HFFc6 (cell line): Measurements from ENCODE around the gene ARHGEF39. TPM values are rescaled to one million over a fixed set of nuclear protein-coding genes. Genes with fewer than 3 reads are reported as not detected.

Experiments
- DNase-seq: peaks from one replicate; pipeline ENCODE4 v3.0.0-alpha.2; 2018
- H3K27ac Mint-ChIP-seq: 2 replicates; pipeline ENCODE4 v1.8.0; 2020; ENCODE audit warnings: mild to moderate bottlenecking, mixed read lengths
- H3K27me3 Mint-ChIP-seq: 2 replicates; pipeline ENCODE4 v1.8.0; 2021; ENCODE audit warnings: mild to moderate bottlenecking, moderate library complexity, mixed read lengths; ENCODE audit not compliant: insufficient read depth
- H3K36me3 Mint-ChIP-seq: 2 replicates; pipeline ENCODE4 v1.8.0; 2021; ENCODE audit warnings: low read depth, mixed read lengths
- H3K4me1 Mint-ChIP-seq: 2 replicates; pipeline ENCODE4 v1.8.0; 2020; ENCODE audit warnings: low read depth, mixed read lengths
- H3K4me3 Mint-ChIP-seq: 2 replicates; pipeline ENCODE4 v1.8.0; 2020; ENCODE audit warnings: mild to moderate bottlenecking, moderate library complexity, mixed read lengths
- H3K9me3 Mint-ChIP-seq: 2 replicates; pipeline ENCODE4 v1.8.0; 2020; ENCODE audit warnings: mild to moderate bottlenecking, mixed read lengths
- total RNA-seq, 6 experiments: library from RNA; stranded (reverse); fragmentation: NEBNext Ultra II Directional; extraction: Animal tissue kit (Norgen Biotek cat#: 25700); gene quantifications; 2 replicates in 1 of 6; 3 replicates in 5 of 6; pipeline ENCODE4 v1.2.3, GENCODE V29; 2021
- TF ChIP-seq, protein P1 (sequence below): fragments of 200-600 bp; sonication (generic); IDR thresholded peaks from 2 replicates; pipeline ENCODE4 v1.5.0; 2021; ENCODE audit warnings: antibody characterized with exemption, mild to moderate bottlenecking

The ARHGEF39 gene
- total RNA-seq, 6 experiments from 2014 or later, result 1.7 to 4.4 (median 2.6) TPM

- TF ChIP-seq, protein P1, sequence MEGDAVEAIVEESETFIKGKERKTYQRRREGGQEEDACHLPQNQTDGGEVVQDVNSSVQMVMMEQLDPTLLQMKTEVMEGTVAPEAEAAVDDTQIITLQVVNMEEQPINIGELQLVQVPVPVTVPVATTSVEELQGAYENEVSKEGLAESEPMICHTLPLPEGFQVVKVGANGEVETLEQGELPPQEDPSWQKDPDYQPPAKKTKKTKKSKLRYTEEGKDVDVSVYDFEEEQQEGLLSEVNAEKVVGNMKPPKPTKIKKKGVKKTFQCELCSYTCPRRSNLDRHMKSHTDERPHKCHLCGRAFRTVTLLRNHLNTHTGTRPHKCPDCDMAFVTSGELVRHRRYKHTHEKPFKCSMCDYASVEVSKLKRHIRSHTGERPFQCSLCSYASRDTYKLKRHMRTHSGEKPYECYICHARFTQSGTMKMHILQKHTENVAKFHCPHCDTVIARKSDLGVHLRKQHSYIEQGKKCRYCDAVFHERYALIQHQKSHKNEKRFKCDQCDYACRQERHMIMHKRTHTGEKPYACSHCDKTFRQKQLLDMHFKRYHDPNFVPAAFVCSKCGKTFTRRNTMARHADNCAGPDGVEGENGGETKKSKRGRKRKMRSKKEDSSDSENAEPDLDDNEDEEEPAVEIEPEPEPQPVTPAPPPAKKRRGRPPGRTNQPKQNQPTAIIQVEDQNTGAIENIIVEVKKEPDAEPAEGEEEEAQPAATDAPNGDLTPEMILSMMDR, result no peak
- H3K36me3 Mint-ChIP-seq, result peaks cover 58% of the 10 kb centered on the region
- peak overlapping the region; percentile 79 for H3K27ac Mint-ChIP-seq
- H3K4me3 Mint-ChIP-seq, result peak overlapping the region; percentile 65
- H3K4me1 Mint-ChIP-seq, result peaks cover 96% of the 10 kb centered on the region
- DNase-seq, result no peak
- H3K27me3 Mint-ChIP-seq, result peaks cover 31% of the 10 kb centered on the region
- no peaks in the 10 kb centered on the region for H3K9me3 Mint-ChIP-seq
Observed at GRCh38 chr9:35683323-35683722, 18.3 kb upstream of the ARHGEF39 start.

DNA sequence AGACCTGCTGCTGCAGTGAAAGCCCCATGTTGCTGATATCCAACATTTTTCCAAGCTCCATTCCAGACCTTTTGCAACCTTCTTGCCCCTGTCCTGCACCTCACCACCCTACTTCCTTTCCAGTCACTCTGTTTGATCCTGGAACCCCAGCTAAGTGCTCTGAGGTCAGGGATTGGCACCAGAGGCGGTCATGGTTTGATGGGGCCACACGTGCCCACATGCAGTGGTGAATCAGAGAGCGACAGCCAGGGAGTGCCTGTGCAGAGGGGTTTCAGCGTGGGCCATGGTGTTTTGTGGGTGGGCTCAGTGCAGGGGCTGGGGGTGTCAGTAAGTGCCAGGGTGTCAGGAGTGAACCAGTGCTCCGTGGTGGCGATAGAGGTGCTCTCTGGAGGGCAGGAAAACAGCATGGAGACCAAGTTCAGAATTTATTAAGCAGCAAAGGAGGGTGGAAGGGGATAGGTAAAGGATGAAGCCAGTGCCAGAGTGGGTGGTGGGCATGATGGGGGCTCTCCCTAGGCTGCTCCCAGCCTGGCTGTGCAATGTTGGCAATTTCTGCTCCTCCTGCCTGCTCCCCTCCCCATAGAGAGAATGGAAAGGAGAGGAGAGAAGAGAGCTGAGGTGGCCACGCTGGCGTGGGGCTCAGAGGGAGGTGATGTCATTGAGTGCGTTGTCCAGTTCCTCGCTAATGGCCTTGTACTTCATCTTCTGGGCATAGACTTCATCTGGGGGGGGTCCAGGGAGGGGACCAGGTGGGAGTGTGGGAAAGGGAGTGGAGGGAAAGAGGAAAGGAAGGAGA is 17.7 kb upstream of the ARHGEF39 start:
- no peaks in the 10 kb centered on the region for H3K9me3 Mint-ChIP-seq
- TF ChIP-seq, protein P1, result no peak
- peaks cover 31% of the 10 kb centered on the region for H3K27me3 Mint-ChIP-seq
- no peak for DNase-seq
- H3K4me1 Mint-ChIP-seq, result peaks cover 96% of the 10 kb centered on the region
- peak overlapping the region; percentile 65 for H3K4me3 Mint-ChIP-seq
- H3K27ac Mint-ChIP-seq, result peak overlapping the region; percentile 79
- H3K36me3 Mint-ChIP-seq, result peaks cover 52% of the 10 kb centered on the region

- TF ChIP-seq, protein P1, result no peak
- Mint-ChIP-seq H3K27me3 (peaks cover 31% of the 10 kb centered on the region), H3K4me3 (peak overlapping the region; percentile 65), H3K27ac (peak overlapping the region; percentile 79), H3K9me3 (no peaks in the 10 kb centered on the region), H3K4me1 (peaks cover 95% of the 10 kb centered on the region), H3K36me3 (peaks cover 45% of the 10 kb centered on the region)
- DNase-seq, result no peak
Observed at GRCh38 chr9:35682051-35682450, 17.1 kb upstream of the ARHGEF39 start.

GRCh38 chr9:35681341-35682002 is 16.5 kb upstream of the ARHGEF39 start:
- Mint-ChIP-seq H3K9me3 (no peaks in the 10 kb centered on the region), H3K27ac (peak overlapping the region; percentile 79), H3K4me3 (peak overlapping the region; percentile 65; the same call in 1 of the 2 replicates), H3K27me3 (peaks cover 31% of the 10 kb centered on the region), H3K36me3 (peaks cover 39% of the 10 kb centered on the region), H3K4me1 (peaks cover 90% of the 10 kb centered on the region)
- peak; percentile 71 for DNase-seq
- TF ChIP-seq, protein P1, result no peak

DNA sequence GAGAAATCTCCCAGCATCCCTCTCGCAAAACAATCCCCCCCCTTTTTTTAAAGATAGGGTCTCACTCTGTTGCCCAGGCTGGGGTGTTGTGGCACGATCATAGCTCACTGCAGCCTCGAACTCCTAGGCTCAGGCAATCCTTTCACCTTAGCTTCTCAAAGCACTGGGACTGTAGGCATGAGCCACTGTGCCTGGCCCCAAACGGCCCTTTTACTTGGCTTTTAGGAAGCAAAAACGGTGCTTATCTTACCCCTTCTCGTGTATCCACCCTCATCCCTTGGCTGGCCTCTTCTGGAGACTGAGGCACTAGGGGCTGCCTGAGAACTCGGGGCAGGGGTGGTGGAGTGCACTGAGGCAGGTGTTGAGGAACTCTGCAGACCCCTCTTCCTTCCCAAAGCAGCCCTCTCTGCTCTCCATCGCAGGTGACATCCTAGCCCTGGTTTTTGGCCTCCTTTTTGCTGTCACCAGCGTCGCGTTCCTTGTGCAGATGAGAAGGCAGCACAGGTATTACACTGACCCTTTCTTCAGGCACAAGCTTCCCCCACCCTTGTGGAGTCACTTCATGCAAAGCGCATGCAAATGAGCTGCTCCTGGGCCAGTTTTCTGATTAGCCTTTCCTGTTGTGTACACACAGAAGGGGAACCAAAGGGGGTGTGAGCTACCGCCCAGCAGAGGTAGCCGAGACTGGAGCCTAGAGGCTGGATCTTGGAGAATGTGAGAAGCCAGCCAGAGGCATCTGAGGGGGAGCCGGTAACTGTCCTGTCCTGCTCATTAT is 15.5 kb upstream of the ARHGEF39 start:
- Mint-ChIP-seq H3K36me3 (peaks cover 35% of the 10 kb centered on the region), H3K4me1 (peaks cover 81% of the 10 kb centered on the region), H3K9me3 (no peaks in the 10 kb centered on the region), H3K27me3 (peaks cover 28% of the 10 kb centered on the region), H3K4me3 (peak overlapping the region; percentile 23; the same call in 1 of the 2 replicates), H3K27ac (peak overlapping the region; percentile 79)
- peak; percentile 79 for DNase-seq
- TF ChIP-seq, protein P1, result no peak
